K562 (cell line): ENCODE measurements around the gene TALDO1. TPM values are rescaled to one million over a fixed set of nuclear protein-coding genes. Genes with fewer than 3 reads are reported as not detected.

ENCODE experiments used
- CBX1 ChIP-seq: sonication (generic); IDR thresholded peaks from 2 replicates; pipeline ENCODE4 v1.6.1; 2016; ENCODE audit warnings: antibody characterized with exemption, low read depth, mild to moderate bottlenecking
- CBX2 ChIP-seq: fragments of 200-600 bp; sonication (generic); IDR thresholded peaks from one replicate; pipeline ENCODE4 v1.6.1; 2012; ENCODE audit warnings: mild to moderate bottlenecking, low read length, inconsistent platforms; ENCODE audit not compliant: insufficient read depth, poor library complexity, severe bottlenecking
- CBX5 ChIP-seq: IDR thresholded peaks from 2 replicates; pipeline ENCODE4 v1.6.1; 2014; ENCODE audit warnings: low read depth, borderline replicate concordance
- CCAR2 ChIP-seq: fragments of 200-400 bp; formaldehyde crosslinking; IDR thresholded peaks from 2 replicates; pipeline ENCODE4 v1.6.1; 2017; ENCODE audit warnings: mild to moderate bottlenecking, low read depth, low read length
- CUX1 ChIP-seq: fragments of 200-800 bp; sonication (Bioruptor generic); IDR thresholded peaks from 2 replicates; pipeline ENCODE4 v1.6.1; 2016; ENCODE audit warnings: missing genetic modification characterization, missing compliant biosample characterization
- DLX4 ChIP-seq: fragments of 250-450 bp; sonication (Bioruptor Pico); IDR thresholded peaks from 2 replicates; pipeline ENCODE4 v1.6.1; 2021; ENCODE audit warnings: mild to moderate bottlenecking
- L3MBTL2 ChIP-seq: fragments of 450-650 bp; IDR thresholded peaks from 2 replicates; pipeline ENCODE4 v1.6.1; 2016; ENCODE audit warnings: mild to moderate bottlenecking, moderate library complexity
- NFE2 ChIP-seq: IDR thresholded peaks from 2 replicates; pipeline ENCODE4 v1.6.1; 2014; ENCODE audit warnings: antibody characterized with exemption, low read depth
- SETDB1 ChIP-seq: IDR thresholded peaks from one replicate; pipeline ENCODE4 v1.6.1; 2012; ENCODE audit warnings: low read length, control low read depth, inconsistent platforms
- SMAD1 ChIP-seq: fragments of 150-350 bp; IDR thresholded peaks from 2 replicates; pipeline ENCODE4 v1.6.1; 2014; ENCODE audit warnings: low read length, low read depth; ENCODE audit not compliant: partially characterized antibody
- SMARCA5 ChIP-seq: fragments of 450-650 bp; IDR thresholded peaks from 2 replicates; pipeline ENCODE4 v1.6.1; 2016
- THRB ChIP-seq: fragments of 450-650 bp; formaldehyde crosslinking; conservative IDR thresholded peaks from 2 replicates; pipeline ENCODE4 v1.4.0; 2022; ENCODE audit warnings: mild to moderate bottlenecking, missing genetic modification characterization
- ZBTB5 ChIP-seq: fragments of 450-650 bp; IDR thresholded peaks from 2 replicates; pipeline ENCODE4 v1.6.1; 2017; ENCODE audit warnings: antibody characterized with exemption
- ZBTB8A ChIP-seq: fragments of 450-650 bp; IDR thresholded peaks from 2 replicates; pipeline ENCODE4 v1.6.1; 2018; ENCODE audit warnings: mild to moderate bottlenecking, moderate library complexity; ENCODE audit not compliant: partially characterized antibody
- ZNF174 ChIP-seq: fragments of 250-450 bp; sonication (Bioruptor Pico); IDR thresholded peaks from 2 replicates; pipeline ENCODE4 v1.4.0; 2020; ENCODE audit warnings: mild to moderate bottlenecking
- ZNF354B ChIP-seq: fragments of 250-450 bp; sonication (Bioruptor Pico); IDR thresholded peaks from 2 replicates; pipeline ENCODE4 v1.4.0; 2020
- ZNF398 ChIP-seq: fragments of 250-450 bp; sonication (Bioruptor Pico); IDR thresholded peaks from 2 replicates; pipeline ENCODE4 v1.8.0; 2021; ENCODE audit warnings: moderate library complexity, mild to moderate bottlenecking, inconsistent platforms
- ZSCAN29 ChIP-seq: fragments of 450-650 bp; IDR thresholded peaks from 2 replicates; pipeline ENCODE4 v1.6.1; 2017
- polyA plus RNA-seq, 8 experiments: library from polyadenylated mRNA; depleted of rRNA in 4 of 8; stranded (reverse) in 5 of 8; unstranded in 3 of 8; fragments of >200 nt; fragmentation: Nextera tagmentation in 2 of 8; fragmentation: Illumina TruSeq in 1 of 8; extraction: Ambion mirVana in 2 of 8; extraction: Trizol in 1 of 8; gene quantifications; 2 replicates each; pipeline versions ENCODE4 v1.2.1 to v1.2.3, GENCODE V29; 2011 to 2014; ENCODE audit warnings: inconsistent platforms in 1 of 8, missing spikeins in 1 of 8
- total RNA-seq, 7 experiments: library from RNA; depleted of rRNA in 6 of 7; stranded (reverse); fragments of >200 nt in 6 of 7; fragmentation: Illumina TruSeq in 2 of 7; extraction: Trizol in 2 of 7; gene quantifications; 2 replicates each; pipeline versions ENCODE4 v1.2.1 to v1.2.3, GENCODE V29; 2011 to 2021; ENCODE audit warnings: low replicate concordance in 1 of 7

The TALDO1 gene
- total and polyA plus RNA-seq, 9 of the 15 experiments (the other 6 are each of a cell fraction or from before 2014, with no cell fraction given): 260 to 541 (median 441) TPM

- TF ChIP-seq ZBTB5 (no peak), THRB (CRISPR knock-in tag) (0 out of 2 replicates have a peak, but pooled peaks have one; percentile 11), NFE2 (peak; percentile 10; the same call in 1 of the 2 replicates), ZBTB8A (no peak), CBX1 (peak; percentile 16; the same call in 1 of the 2 replicates), DLX4 (CRISPR knock-in tag) (no peak), ZNF398 (CRISPR knock-in tag) (no peak), SMARCA5 (no peak; the same call in 1 of the 2 replicates), CCAR2 (no peak), SMAD1 (peak; percentile 61), ZSCAN29 (0 out of 2 replicates have a peak, but pooled peaks have one; percentile 32), CBX5 (no peak), ZNF174 (CRISPR knock-in tag) (no peak), SETDB1 (peak; percentile 50), CUX1 (no peak), ZNF354B (no peak), CBX2 (no peak), L3MBTL2 (peak; percentile 80)
Observed at GRCh38 chr11:809287-810039, 62.2 kb downstream of the TALDO1 start, which contains the start of gene RPLP2 (continued).
